GM18511 (cell line): Measurements from ENCODE around the gene PSENEN.

Experiments
- ATAC-seq: cut with Tn5 transposase; IDR thresholded peaks from one replicate; pipeline ENCODE4 v1.9.1; 2021; ENCODE audit warnings: mild to moderate bottlenecking, moderate library complexity; ENCODE audit not compliant: unreplicated experiment

Gene PSENEN

GRCh38 chr19:35733180-35734125 is 12.0 kb upstream of the PSENEN start:
- ATAC-seq = no peak

GRCh38 chr19:35734273-35734672 is 11.2 kb upstream of the PSENEN start:
- no peak for ATAC-seq

- ATAC-seq = no peak
Measured at GRCh38 chr19:35734889-35735288, 10.6 kb upstream of the PSENEN start.

GRCh38 chr19:35736913-35737886 is 8.3 kb upstream of the PSENEN start:
- ATAC-seq = no peak

- ATAC-seq = no peak
Measured at GRCh38 chr19:35738021-35738886, 7.2 kb upstream of the PSENEN start.

GRCh38 chr19:35738887-35739229 is 6.6 kb upstream of the PSENEN start:
- ATAC-seq = no peak

GRCh38 chr19:35739275-35740107 is 6.0 kb upstream of the PSENEN start:
- ATAC-seq = no peak

- ATAC-seq = peak; percentile 13
Measured at GRCh38 chr19:35740108-35740422, 5.4 kb upstream of the PSENEN start.

GRCh38 chr19:35740423-35741202 is 4.8 kb upstream of the PSENEN start:
- peak; percentile 65 for ATAC-seq

GRCh38 chr19:35741203-35741515 is 4.3 kb upstream of the PSENEN start:
- ATAC-seq = no peak

GRCh38 chr19:35742121-35742724 is 3.2 kb upstream of the PSENEN start, which contains the start of gene IGFLR1:
TSS of gene IGFLR1 (minus strand) at chr19:35742452. CDS start at chr19:35741180, 1,272 bp downstream.
- no peak for ATAC-seq

- no peak for ATAC-seq
Measured at GRCh38 chr19:35743640-35744429, 1.6 kb upstream of the PSENEN start.

- ATAC-seq = peak; percentile 43
Measured at GRCh38 chr19:35744430-35745327, 772 bp upstream of the PSENEN start.

GRCh38 chr19:35746087-35746462 is 624 bp downstream of the PSENEN start:
- no peak for ATAC-seq

- ATAC-seq = no peak
Measured at GRCh38 chr19:35746531-35746930, 1.1 kb downstream of the PSENEN start.

- ATAC-seq = peak; percentile 75
Measured at GRCh38 chr19:35748106-35749020, 2.9 kb downstream of the PSENEN start, which contains the start of gene LIN37. TSS of gene LIN37 (plus strand) at chr19:35748576. CDS start at chr19:35748725, 149 bp downstream.
